Ovary (tissue), 9 donors: ENCODE data around the gene STAG3. TPM values are rescaled to one million over a fixed set of nuclear protein-coding genes. Genes with fewer than 3 reads are reported as not detected.

Experiments
- DNase-seq, 5 donors: peaks; one replicate each; pipeline ENCODE4 v3.0.0-alpha.2; 2019 to 2020
- H3K27ac ChIP-seq, 2 donors: fragments of 200-600 bp; one replicate each; pipeline versions ENCODE4 v1.5.1 to v1.8.0; 2019 to 2022
- H3K27me3 ChIP-seq: fragments of 200-600 bp; one replicate; pipeline ENCODE4 v1.8.0; 2022
- H3K36me3 ChIP-seq: fragments of 200-600 bp; sonication (generic); one replicate; pipeline ENCODE4 v1.5.1; 2019
- H3K4me1 ChIP-seq: one replicate; pipeline ENCODE4 v1.8.1; 2013; ENCODE audit warnings: mild to moderate bottlenecking, moderate library complexity; ENCODE audit not compliant: insufficient read depth
- H3K4me3 ChIP-seq: fragments of 200-600 bp; sonication (generic); one replicate; pipeline ENCODE4 v1.5.1; 2017
- H3K9me3 ChIP-seq, 2 donors: fragments of 200-600 bp in 1 of 2; sonication (generic) in 1 of 2; one replicate each; pipeline versions ENCODE4 v1.5.1 to v1.8.1; 2013 to 2019; ENCODE audit warnings: mild to moderate bottlenecking in 1 of 2, moderate library complexity in 1 of 2
- EP300 ChIP-seq: sonication (generic); formaldehyde crosslinking; IDR thresholded peaks from one replicate; pipeline ENCODE4 v1.6.1; 2017; ENCODE audit warnings: antibody characterized with exemption
- POLR2A ChIP-seq: fragments of 450-650 bp; IDR thresholded peaks from one replicate; pipeline ENCODE4 v1.6.1; 2017; ENCODE audit warnings: antibody characterized with exemption, mild to moderate bottlenecking, moderate library complexity
- WGBS, 3 donors: extraction: QIAGEN DNeasy Blood & Tissue Kit in 1 of 3; methylation state at CpG; one replicate each; pipeline versions ENCODE4 v1.1.5 to v1.1.7; 2013 to 2017; 5-methylcytosine and 5-hydroxymethylcytosine counted together
- intact Hi-C, 4 donors: fragments of 100-400 bp; cut with DNase I; formaldehyde crosslinking; loops; one replicate each; pipeline versions ENCODE4 v1.11.0 to v1.15.1; 2022 to 2023
- polyA plus RNA-seq, 2 donors: library from polyadenylated mRNA; stranded (reverse); fragments of 200-250 nt in 1 of 2; fragments of 350-450 nt in 1 of 2; fragmentation: Illumina TruSeq in 1 of 2; extraction: RNeasy Lipid Tissue Mini Kit (QIAGEN cat#74804) in 1 of 2; gene quantifications; one replicate each; pipeline ENCODE4 v1.2.3, GENCODE V29; 2013 to 2014
- total RNA-seq, 7 donors: library from RNA; depleted of rRNA in 2 of 7; stranded (reverse); fragments of >200 nt in 2 of 7; fragmentation: NEBNext Ultra II Directional in 3 of 7; extraction: Animal tissue kit (Norgen Biotek cat#: 25700) in 3 of 7; gene quantifications; one replicate each; pipeline versions ENCODE4 v1.1.0 to v1.2.4, GENCODE V29; 2016 to 2023
- TF ChIP-seq, protein P1 (sequence below), 3 donors: fragments of 450-650 bp in 2 of 3; fragments of 200-600 bp in 1 of 3; IDR thresholded peaks; one replicate each; pipeline versions ENCODE4 v1.5.1 to v1.8.0; 2016 to 2022; ENCODE audit warnings: antibody characterized with exemption in 3 of 3, mild to moderate bottlenecking in 1 of 3
- donor health status: DM: no; HTN: no; CAD: no; lungs with moderate emphysema.
- donor health status: DM: no; HTN: no; CAD: no.
- donor health status: Bipolar disorder and iron deficiency.
- donor health status: DM: yes; HTN: yes; CAD: no.
- donor health status: DM: no; HTN: no; CAD: no.
- donor health status: DM: yes; HTN: yes; CAD: no.

The STAG3 gene
- total and polyA plus RNA-seq, 9 donors = 0.66 to 3.2 (median 1.9) TPM

DNA sequence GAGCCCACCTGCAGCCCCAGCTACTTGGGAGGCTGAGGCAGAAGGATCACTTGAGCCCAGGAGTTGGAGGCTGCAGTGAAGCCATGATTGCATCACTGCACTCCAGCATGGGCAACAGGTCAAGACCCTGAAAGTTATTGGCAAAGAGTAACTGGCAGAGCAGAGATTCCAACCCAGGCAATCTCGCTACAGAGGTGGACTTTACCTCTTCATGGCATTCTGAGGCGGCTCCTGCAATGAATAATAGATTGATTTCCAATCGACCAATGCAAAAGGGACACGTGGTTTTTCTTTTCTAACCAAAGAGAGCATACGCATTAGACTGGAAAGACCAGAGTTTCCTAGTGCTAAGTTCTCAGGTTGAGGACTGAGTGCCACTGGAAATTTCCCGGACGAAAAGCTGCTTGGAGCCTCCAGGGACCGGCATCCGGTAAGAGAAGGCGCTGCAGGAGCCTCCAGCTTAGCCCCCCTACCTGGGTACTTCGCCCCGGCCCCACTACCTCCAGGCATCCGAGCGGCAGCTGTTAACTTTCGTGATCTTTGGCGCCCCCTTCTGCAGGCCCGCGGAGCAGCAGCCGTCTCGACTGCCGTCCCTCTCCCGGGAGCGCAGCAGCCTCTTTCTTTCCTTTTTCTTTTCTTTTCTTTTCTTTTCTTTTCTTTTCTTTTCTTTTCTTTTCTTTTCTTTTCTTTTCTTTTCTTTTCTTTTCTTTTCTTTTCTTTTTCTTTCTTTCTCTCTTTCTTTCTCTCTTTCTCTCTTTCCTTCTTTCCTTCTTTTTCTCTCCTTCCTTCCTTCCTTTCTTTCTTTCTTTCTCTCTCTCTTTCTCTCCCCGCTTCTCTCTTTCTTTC is 46.9 kb upstream of the STAG3 start:
- Histone ChIP-seq H3K4me1 (peaks cover 3% of the 10 kb centered on the region), H3K27me3 (no peaks in the 10 kb centered on the region), H3K36me3 (no peaks in the 10 kb centered on the region), H3K4me3 (no peak overlapping the region), H3K9me3 (no peaks in the 10 kb centered on the region), H3K27ac (no peak overlapping the region)
- TF ChIP-seq EP300 (no peak), POLR2A (no peak)
- TF ChIP-seq, protein P1, sequence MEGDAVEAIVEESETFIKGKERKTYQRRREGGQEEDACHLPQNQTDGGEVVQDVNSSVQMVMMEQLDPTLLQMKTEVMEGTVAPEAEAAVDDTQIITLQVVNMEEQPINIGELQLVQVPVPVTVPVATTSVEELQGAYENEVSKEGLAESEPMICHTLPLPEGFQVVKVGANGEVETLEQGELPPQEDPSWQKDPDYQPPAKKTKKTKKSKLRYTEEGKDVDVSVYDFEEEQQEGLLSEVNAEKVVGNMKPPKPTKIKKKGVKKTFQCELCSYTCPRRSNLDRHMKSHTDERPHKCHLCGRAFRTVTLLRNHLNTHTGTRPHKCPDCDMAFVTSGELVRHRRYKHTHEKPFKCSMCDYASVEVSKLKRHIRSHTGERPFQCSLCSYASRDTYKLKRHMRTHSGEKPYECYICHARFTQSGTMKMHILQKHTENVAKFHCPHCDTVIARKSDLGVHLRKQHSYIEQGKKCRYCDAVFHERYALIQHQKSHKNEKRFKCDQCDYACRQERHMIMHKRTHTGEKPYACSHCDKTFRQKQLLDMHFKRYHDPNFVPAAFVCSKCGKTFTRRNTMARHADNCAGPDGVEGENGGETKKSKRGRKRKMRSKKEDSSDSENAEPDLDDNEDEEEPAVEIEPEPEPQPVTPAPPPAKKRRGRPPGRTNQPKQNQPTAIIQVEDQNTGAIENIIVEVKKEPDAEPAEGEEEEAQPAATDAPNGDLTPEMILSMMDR (IDR thresholded peaks at IDR 0.05) = peak; percentile 65 to 67 (median 66)
- 11% methylated on average over 24 of the region's 24 CpGs for WGBS, 3 donors
- DNase-seq = peak; percentile 62 to 86 (median 81)
- intact Hi-C loops = loop anchor here in 3 of 4 donors (5.0 to 10.0 kb wide), 2 partner anchors 84 to 91 kb away; partner anchors contain the start of gene PVRIG (in 2 of the 3)

DNA sequence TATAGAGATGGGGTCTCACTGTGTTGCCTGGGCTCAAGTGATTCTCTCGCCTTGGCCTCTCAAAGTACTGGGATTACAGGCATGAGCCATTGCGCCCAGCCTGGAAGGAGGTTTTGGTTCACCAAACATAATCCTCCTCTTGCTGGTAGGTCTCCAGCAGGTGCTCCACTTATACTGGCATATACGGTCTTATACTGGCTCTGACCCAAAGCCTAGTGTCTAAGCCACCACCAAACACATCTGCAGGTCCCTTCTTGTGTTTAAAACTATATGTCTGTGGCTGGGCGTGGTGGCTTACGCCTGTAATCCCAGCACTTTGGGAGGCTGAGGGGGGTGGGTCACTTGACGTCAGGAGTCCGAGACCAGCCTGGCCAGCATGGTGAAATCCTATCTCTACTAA is 45.6 kb upstream of the STAG3 start:
- TF ChIP-seq, protein P1 (IDR thresholded peaks at IDR 0.05) = no peak
- TF ChIP-seq POLR2A (no peak), EP300 (no peak)
- 70 to 74% (median 72%) methylated on average over 7 of the region's 7 CpGs for WGBS, 3 donors
- no peaks in the 10 kb centered on the region for H3K9me3 ChIP-seq
- intact Hi-C loops = loop anchor here in 3 of 4 donors (5.0 to 10.0 kb wide), 2 partner anchors 83 to 90 kb away; partner anchors contain the start of gene PVRIG (in 2 of the 3)
- no peaks in the 10 kb centered on the region for H3K36me3 ChIP-seq
- H3K4me3 ChIP-seq = no peak overlapping the region
- no peak for DNase-seq
- no peaks in the 10 kb centered on the region for H3K27me3 ChIP-seq
- H3K27ac ChIP-seq = no peak overlapping the region
- peaks cover 3% of the 10 kb centered on the region for H3K4me1 ChIP-seq

DNA sequence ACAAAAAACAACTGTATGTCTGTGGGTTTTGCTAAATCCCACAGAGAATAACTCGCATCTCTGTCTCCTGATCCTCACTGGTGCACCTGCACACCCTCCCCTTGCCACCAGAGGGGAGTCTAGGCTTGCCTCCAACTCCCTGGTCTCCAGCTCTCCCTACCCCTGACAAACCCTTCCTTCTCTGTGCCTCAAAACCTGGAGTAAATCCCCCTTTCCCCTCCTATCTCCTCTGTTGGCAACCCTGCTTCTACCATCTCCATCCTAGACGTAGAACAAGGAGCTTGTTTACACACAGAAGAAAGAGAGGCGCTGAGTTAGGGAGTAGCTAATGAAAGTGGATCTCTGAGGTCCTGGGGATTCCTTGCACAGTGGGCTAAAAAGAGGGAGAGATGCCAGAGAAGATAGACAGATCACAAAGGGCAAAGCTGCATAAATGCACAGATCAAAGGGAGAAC is 45.0 kb upstream of the STAG3 start:
- H3K27me3 ChIP-seq = no peaks in the 10 kb centered on the region
- 21 to 32% (median 24%) methylated on average over 3 of the region's 3 CpGs for WGBS, 3 donors
- H3K4me3 ChIP-seq = no peak overlapping the region
- DNase-seq = peak in 3 of 5 donors; percentile 48 to 72 (median 53)
- peaks cover 2% of the 10 kb centered on the region for H3K4me1 ChIP-seq
- H3K9me3 ChIP-seq = no peaks in the 10 kb centered on the region
- H3K27ac ChIP-seq = no peak overlapping the region
- TF ChIP-seq POLR2A = no peak
- TF ChIP-seq, protein P1 (IDR thresholded peaks at IDR 0.05) = peak; percentile 37 to 52 (median 48)
- TF ChIP-seq EP300 = no peak
- intact Hi-C loops = loop anchor here in 3 of 4 donors (5.0 to 10.0 kb wide), 2 partner anchors 82 to 90 kb away; partner anchors contain the start of gene PVRIG (in 2 of the 3)
- no peaks in the 10 kb centered on the region for H3K36me3 ChIP-seq

DNA sequence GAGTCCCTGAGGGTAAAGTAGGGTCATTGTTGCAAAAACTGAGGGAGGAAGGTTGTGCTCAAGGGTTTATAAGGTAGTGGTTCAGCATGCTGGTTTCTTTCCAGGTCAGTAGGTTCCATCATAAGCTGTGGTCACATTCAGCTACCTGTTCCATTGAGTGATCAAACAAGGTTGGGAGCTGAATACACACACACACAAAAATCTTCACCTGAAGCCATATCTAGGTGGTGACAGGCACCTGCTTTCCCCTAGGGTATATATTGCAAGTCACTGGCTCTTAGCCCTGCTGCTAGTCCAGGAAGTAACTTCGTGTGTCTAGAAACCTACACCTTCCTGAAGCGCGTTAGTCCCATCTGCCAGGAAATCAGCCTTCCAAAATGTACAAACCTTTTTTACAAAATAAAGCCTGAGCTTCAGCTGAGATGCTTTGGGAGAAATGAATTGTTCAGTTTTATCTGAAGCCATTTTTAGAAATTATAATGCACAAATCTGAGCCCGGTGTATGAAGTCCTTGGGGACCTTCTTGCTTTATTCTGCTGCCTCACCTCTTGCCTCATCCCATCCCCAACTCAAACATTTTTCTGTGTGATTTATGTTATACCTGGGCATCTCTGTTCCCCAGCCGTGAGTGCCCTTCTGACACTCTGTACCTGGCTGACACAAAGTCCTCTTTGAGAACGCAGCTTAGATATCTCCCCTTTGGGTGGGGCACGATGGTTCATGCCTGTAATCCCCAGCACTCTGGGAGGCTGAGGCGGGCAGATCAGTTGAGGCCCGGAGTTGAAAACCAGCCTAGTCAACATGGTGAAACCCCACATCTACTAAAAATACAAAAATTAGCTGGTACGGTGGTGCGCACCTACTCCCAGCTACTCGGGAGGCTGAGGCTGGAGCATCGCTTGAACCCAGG is 39.6 kb upstream of the STAG3 start:
- no peak for TF ChIP-seq POLR2A
- TF ChIP-seq, protein P1 (IDR thresholded peaks at IDR 0.05) = no peak
- TF ChIP-seq EP300 = no peak
- 78 to 90% (median 80%) methylated on average over 13 of the region's 13 CpGs for WGBS, 3 donors
- intact Hi-C loops = loop anchor here in 3 of 4 donors (5.0 to 10.0 kb wide), 2 partner anchors 74 to 77 kb away; partner anchors contain the start of gene PVRIG (in 2 of the 3)
- Histone ChIP-seq H3K4me3 (no peak overlapping the region), H3K4me1 (no peaks in the 10 kb centered on the region), H3K27me3 (no peaks in the 10 kb centered on the region), H3K9me3 (no peaks in the 10 kb centered on the region), H3K27ac (no peak overlapping the region), H3K36me3 (no peaks in the 10 kb centered on the region)
- no peak for DNase-seq
